ENCODE data around the gene ITIH4.

DNA sequence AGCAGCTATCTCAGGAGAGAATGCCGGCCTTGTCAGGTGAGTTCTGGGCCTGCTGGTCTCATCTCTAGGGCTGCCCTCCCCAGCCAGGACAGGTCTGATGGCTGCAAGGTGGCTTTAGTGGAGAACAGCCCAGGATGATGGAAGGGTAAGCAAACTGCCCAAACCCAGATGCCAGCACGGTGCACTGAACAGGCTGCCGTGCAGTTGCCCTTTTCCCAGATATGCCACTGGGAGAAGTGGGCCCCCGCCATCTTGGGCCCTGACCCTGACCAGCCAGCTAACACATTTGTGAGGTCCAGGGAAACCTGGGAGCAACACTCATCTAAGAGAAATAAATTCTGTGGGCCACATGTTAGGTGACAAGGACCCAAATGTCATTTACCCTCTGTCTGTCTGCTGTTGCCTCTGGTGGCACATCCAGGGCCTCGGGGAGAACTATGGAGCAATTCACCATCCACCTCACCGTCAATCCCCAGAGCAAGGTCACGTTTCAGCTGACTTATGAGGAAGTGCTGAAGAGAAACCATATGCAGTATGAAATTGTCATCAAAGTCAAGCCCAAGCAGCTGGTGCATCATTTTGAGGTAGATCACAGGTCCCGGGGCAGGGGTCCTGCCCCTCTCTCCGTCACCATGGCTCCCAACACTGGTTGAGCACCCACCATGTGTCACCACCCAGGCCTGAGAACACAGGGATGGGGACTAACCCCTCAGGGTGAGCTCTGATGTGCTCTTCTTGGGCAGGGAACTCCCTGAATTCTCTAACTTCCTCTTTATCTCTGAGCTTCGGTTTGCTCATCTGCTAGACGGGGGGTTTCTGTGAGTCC, 51.2 kb downstream of the ITIH4 start:
- TF ChIP-seq ELF4 (CRISPR knock-in tag; IDR thresholded peaks at IDR 0.05; ENCODE audit: low read depth) (no peak), ETV6 (CRISPR knock-in tag; IDR thresholded peaks at IDR 0.05) (no peak), FOXP1 (CRISPR knock-in tag; IDR thresholded peaks at IDR 0.05; ENCODE audit: borderline replicate concordance) (no peak), ZNF317 (CRISPR knock-in tag; IDR thresholded peaks at IDR 0.05; ENCODE audit: borderline replicate concordance, low read depth) (no peak), ESRRA (CRISPR knock-in tag; IDR thresholded peaks at IDR 0.05; ENCODE audit: borderline replicate concordance) (no peak), SP1 (CRISPR knock-in tag; conservative IDR thresholded peaks at IDR 0.05) (no peak), ZNF138 (CRISPR knock-in tag; conservative IDR thresholded peaks at IDR 0.05) (no peak), GABPB1 (CRISPR knock-in tag; IDR thresholded peaks at IDR 0.05) (no peak)
- TF ChIP-seq, protein P1, sequence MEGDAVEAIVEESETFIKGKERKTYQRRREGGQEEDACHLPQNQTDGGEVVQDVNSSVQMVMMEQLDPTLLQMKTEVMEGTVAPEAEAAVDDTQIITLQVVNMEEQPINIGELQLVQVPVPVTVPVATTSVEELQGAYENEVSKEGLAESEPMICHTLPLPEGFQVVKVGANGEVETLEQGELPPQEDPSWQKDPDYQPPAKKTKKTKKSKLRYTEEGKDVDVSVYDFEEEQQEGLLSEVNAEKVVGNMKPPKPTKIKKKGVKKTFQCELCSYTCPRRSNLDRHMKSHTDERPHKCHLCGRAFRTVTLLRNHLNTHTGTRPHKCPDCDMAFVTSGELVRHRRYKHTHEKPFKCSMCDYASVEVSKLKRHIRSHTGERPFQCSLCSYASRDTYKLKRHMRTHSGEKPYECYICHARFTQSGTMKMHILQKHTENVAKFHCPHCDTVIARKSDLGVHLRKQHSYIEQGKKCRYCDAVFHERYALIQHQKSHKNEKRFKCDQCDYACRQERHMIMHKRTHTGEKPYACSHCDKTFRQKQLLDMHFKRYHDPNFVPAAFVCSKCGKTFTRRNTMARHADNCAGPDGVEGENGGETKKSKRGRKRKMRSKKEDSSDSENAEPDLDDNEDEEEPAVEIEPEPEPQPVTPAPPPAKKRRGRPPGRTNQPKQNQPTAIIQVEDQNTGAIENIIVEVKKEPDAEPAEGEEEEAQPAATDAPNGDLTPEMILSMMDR (IDR thresholded peaks at IDR 0.05): no peak
- TF ChIP-seq, protein P2, sequence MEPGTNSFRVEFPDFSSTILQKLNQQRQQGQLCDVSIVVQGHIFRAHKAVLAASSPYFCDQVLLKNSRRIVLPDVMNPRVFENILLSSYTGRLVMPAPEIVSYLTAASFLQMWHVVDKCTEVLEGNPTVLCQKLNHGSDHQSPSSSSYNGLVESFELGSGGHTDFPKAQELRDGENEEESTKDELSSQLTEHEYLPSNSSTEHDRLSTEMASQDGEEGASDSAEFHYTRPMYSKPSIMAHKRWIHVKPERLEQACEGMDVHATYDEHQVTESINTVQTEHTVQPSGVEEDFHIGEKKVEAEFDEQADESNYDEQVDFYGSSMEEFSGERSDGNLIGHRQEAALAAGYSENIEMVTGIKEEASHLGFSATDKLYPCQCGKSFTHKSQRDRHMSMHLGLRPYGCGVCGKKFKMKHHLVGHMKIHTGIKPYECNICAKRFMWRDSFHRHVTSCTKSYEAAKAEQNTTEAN (CRISPR knock-in tag; IDR thresholded peaks at IDR 0.05): no peak
- TF ChIP-seq, protein P3, sequence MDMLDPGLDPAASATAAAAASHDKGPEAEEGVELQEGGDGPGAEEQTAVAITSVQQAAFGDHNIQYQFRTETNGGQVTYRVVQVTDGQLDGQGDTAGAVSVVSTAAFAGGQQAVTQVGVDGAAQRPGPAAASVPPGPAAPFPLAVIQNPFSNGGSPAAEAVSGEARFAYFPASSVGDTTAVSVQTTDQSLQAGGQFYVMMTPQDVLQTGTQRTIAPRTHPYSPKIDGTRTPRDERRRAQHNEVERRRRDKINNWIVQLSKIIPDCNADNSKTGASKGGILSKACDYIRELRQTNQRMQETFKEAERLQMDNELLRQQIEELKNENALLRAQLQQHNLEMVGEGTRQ (CRISPR knock-in tag; IDR thresholded peaks at IDR 0.05): no peak
